OCI-LY1 (cell line): ENCODE measurements around the gene SGSM1.
A peak's percentile ranks its signal among the peaks of the same experiment; 100 is the strongest.

Source experiments
- H2AFZ ChIP-seq: fragments of 200-600 bp; sonication (generic), shearing (Covaris generic); 2 replicates; pipeline ENCODE4 v1.6.0; 2014; ENCODE audit warnings: antibody characterized with exemption, mild to moderate bottlenecking, low read length
- H3F3A ChIP-seq: fragments of 200-600 bp; sonication (generic), shearing (Covaris generic); 2 replicates; pipeline ENCODE4 v1.6.0; 2014; ENCODE audit warnings: mild to moderate bottlenecking, antibody characterized with exemption, low read length, moderate library complexity; ENCODE audit not compliant: insufficient read depth
- H3K27ac ChIP-seq: fragments of 200-600 bp; sonication (generic); 2 replicates; pipeline ENCODE4 v1.5.1; 2014; ENCODE audit warnings: low read length, mixed run types, mild to moderate bottlenecking, low read depth; ENCODE audit not compliant: poor library complexity, severe bottlenecking
- H3K27me3 ChIP-seq: fragments of 200-600 bp; sonication (generic); 2 replicates; pipeline ENCODE4 v1.6.0; 2014; ENCODE audit warnings: antibody characterized with exemption, mild to moderate bottlenecking, low read length, moderate library complexity; ENCODE audit not compliant: insufficient read depth
- H3K36me3 ChIP-seq: fragments of 200-600 bp; sonication (generic); 2 replicates; pipeline ENCODE4 v1.6.1; 2014; ENCODE audit warnings: mild to moderate bottlenecking, antibody characterized with exemption, low read length, moderate library complexity, mixed read lengths; ENCODE audit not compliant: insufficient read depth
- H3K4me1 ChIP-seq: fragments of 200-600 bp; sonication (generic); 2 replicates; pipeline ENCODE4 v1.5.1; 2014; ENCODE audit warnings: mild to moderate bottlenecking, low read length, moderate library complexity; ENCODE audit not compliant: insufficient read depth, severe bottlenecking
- H3K4me2 ChIP-seq: fragments of 200-600 bp; sonication (generic), shearing (Covaris generic); 2 replicates; pipeline ENCODE4 v1.6.1; 2014; ENCODE audit warnings: low read length
- H3K4me3 ChIP-seq: fragments of 200-600 bp; sonication (generic); 2 replicates; pipeline ENCODE4 v1.5.1; 2014; ENCODE audit warnings: low read length, low read depth, mild to moderate bottlenecking, mixed read lengths; ENCODE audit not compliant: poor library complexity, severe bottlenecking
- H3K79me2 ChIP-seq: fragments of 200-600 bp; shearing (Covaris generic); 2 replicates; pipeline ENCODE4 v1.6.1; 2016; ENCODE audit warnings: mixed run types, low read length, mixed read lengths; ENCODE audit not compliant: insufficient read depth
- H3K9ac ChIP-seq: fragments of 200-600 bp; sonication (generic), shearing (Covaris generic); 2 replicates; pipeline ENCODE4 v1.6.1; 2014; ENCODE audit warnings: mild to moderate bottlenecking, low read length, mixed read lengths
- H3K9me2 ChIP-seq: fragments of 200-600 bp; sonication (generic), shearing (Covaris generic); 2 replicates; pipeline ENCODE4 v1.6.1; 2014; ENCODE audit warnings: low read depth, mild to moderate bottlenecking, low read length, mixed read lengths
- H3K9me3 ChIP-seq: fragments of 200-600 bp; shearing (Covaris generic); 2 replicates; pipeline ENCODE4 v1.6.1; 2014; ENCODE audit warnings: low read length, mixed read lengths
- H4K20me1 ChIP-seq: fragments of 200-600 bp; sonication (generic), shearing (Covaris generic); 2 replicates; pipeline ENCODE4 v1.6.0; 2016; ENCODE audit warnings: mild to moderate bottlenecking, low read length; ENCODE audit not compliant: insufficient read depth
- EZH2 ChIP-seq: fragments of 200-600 bp; sonication (generic), shearing (Covaris generic); IDR thresholded peaks from 2 replicates; pipeline ENCODE4 v1.8.0; 2017; ENCODE audit warnings: borderline replicate concordance, mixed run types, mild to moderate bottlenecking, antibody characterized with exemption, low read length, moderate library complexity, mixed read lengths
- TF ChIP-seq, protein P1 (sequence below): fragments of 200-600 bp; sonication (generic), shearing (Covaris generic); IDR thresholded peaks from 2 replicates; pipeline ENCODE4 v1.5.1; 2017; ENCODE audit warnings: mild to moderate bottlenecking, antibody characterized with exemption, low read length, moderate library complexity, mixed read lengths

SGSM1 gene

DNA sequence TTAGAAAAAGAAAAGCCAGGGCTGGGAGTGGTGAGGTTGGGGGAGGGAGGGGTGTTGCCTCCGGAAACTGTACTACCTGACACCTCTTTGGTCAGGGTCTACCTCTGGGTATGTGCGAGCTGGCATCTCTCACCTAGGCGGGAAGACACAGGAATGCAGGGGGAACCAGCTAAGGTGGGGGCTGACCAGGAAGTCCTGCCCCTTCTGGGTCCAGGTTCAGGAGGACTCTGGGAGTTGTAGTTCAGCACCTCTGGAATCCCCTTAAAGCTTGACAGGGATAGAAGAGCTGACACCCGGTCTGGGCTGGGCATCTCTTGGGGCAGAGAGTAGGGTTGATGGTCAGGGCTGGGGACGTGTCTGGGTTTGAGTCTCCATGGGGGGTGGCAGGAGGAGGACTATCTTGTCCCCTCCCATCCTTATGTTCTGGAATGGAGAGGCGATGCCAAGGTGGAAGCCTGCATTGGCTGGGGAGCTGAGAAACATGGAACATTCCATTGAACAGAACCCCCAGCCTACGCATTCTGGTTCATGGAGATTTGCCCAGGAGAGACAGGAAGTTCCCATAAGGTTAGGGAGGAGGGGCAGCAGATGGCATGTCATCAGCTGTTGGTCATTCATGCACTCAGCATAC is 144.4 kb downstream of the SGSM1 start:
- no peak overlapping the region for H2AFZ ChIP-seq
- no peaks in the 10 kb centered on the region for H3K79me2 ChIP-seq
- H3K4me2 ChIP-seq: no peak overlapping the region
- H3K4me1 ChIP-seq: no peaks in the 10 kb centered on the region
- no peak overlapping the region for H3K9ac ChIP-seq
- no peaks in the 10 kb centered on the region for H3K36me3 ChIP-seq
- no peaks in the 10 kb centered on the region for H3F3A ChIP-seq
- H3K9me2 ChIP-seq: no peaks in the 10 kb centered on the region
- H3K27ac ChIP-seq: no peak overlapping the region
- no peaks in the 10 kb centered on the region for H3K9me3 ChIP-seq
- no peak for TF ChIP-seq EZH2
- TF ChIP-seq, protein P1, sequence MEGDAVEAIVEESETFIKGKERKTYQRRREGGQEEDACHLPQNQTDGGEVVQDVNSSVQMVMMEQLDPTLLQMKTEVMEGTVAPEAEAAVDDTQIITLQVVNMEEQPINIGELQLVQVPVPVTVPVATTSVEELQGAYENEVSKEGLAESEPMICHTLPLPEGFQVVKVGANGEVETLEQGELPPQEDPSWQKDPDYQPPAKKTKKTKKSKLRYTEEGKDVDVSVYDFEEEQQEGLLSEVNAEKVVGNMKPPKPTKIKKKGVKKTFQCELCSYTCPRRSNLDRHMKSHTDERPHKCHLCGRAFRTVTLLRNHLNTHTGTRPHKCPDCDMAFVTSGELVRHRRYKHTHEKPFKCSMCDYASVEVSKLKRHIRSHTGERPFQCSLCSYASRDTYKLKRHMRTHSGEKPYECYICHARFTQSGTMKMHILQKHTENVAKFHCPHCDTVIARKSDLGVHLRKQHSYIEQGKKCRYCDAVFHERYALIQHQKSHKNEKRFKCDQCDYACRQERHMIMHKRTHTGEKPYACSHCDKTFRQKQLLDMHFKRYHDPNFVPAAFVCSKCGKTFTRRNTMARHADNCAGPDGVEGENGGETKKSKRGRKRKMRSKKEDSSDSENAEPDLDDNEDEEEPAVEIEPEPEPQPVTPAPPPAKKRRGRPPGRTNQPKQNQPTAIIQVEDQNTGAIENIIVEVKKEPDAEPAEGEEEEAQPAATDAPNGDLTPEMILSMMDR: no peak
- no peak overlapping the region for H3K4me3 ChIP-seq
- H3K27me3 ChIP-seq: no peaks in the 10 kb centered on the region
- no peaks in the 10 kb centered on the region for H4K20me1 ChIP-seq

DNA sequence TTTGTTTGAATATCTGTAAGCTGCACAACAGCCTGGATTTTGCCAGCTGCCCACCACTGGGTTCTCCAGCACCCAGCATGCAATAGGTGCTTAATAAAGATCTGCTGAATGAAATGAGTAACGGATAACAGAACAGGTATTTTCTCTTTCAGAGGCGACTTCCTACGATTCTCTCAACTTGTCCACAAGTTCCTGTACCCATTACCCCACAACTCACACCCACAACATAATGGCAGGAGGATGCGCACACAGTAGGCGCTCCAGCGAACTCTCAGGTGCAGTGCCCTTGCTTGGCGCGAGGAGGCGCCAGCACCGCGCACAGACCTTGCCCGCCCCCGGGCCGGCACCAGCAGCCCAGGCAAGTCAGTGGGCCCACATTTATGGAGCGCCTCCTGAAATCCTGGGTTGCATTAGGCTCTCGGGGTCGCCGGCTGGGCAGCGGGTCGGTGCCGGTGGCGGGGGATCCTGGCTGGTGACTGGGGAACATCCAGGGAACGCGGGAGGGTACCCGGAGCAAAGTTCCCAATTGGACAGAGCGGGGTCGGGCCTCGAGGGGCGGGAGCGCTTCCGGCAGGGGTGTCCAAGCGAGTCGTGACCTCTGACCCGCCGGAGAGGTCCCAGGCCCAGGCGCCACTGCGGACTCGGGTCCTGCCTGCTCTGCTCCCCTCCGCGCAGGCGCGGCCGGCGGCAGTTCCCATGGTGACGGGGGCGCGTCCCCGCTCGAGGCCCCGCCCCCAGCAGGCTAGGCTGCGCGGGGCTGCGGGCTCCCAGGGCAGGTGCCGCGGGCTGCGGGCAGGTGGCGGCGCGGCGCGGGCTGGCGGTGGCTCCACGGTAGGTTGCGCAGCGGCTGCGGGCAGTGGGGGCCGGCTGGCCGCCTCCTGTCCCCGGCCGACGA is 146.2 kb downstream of the SGSM1 start, which contains the start of gene KIAA1671:
TSS of gene KIAA1671 (plus strand) at position 775 of the 895 bp plus-strand sequence. CDS start 75,284 bp downstream, outside the sequence.
- no peaks in the 10 kb centered on the region for H3K9me3 ChIP-seq
- no peaks in the 10 kb centered on the region for H3F3A ChIP-seq
- no peak within 1 kb of the TSS for H3K4me3 ChIP-seq
- TF ChIP-seq, protein P1: peak; percentile 17; the same call in 1 of the 2 replicates
- TF ChIP-seq EZH2: no peak
- H3K4me1 ChIP-seq: no peaks in the 10 kb centered on the region
- H3K27me3 ChIP-seq: no peaks in the 10 kb centered on the region
- no peak within 1 kb of the TSS for H2AFZ ChIP-seq
- no peak within 1 kb of the TSS for H3K27ac ChIP-seq
- H3K9ac ChIP-seq: no peak within 1 kb of the TSS
- H3K9me2 ChIP-seq: no peaks in the 10 kb centered on the region
- no peak within 1 kb of the TSS for H3K4me2 ChIP-seq
- no peaks in the 10 kb centered on the region for H3K79me2 ChIP-seq
- H3K36me3 ChIP-seq: no peaks in the 10 kb centered on the region
- H4K20me1 ChIP-seq: no peaks in the 10 kb centered on the region

DNA sequence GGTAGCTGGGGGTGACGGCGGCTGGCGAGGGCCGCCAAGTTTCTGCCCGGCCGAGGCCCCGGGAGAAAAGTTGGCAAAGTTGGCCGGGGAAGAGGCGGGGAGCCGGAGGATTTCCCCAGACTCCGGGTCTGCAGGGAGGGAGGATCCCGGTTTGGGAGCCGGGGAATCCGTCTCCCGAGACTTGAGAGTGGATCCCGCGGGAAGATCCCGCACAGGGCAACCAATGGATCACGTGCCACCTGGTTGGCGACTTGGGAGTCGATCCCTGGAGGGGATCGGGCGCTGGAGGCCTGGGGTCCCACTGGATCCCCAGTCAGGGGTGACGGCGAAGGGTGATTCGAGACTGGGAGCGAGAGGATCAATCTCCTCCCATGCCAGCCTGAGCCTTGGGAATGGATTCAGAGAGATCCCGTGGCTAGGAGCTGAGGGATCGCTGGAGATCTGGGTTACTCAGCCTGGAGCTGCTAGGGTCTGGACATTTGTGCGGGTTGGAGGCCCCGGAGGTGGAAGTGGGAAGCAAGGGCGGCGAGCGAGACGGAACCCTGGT is 146.9 kb downstream of the SGSM1 start:
- no peak overlapping the region for H3K9ac ChIP-seq
- H3K9me2 ChIP-seq: no peaks in the 10 kb centered on the region
- H3K4me3 ChIP-seq: no peak overlapping the region
- H4K20me1 ChIP-seq: no peaks in the 10 kb centered on the region
- H3F3A ChIP-seq: no peaks in the 10 kb centered on the region
- H3K27me3 ChIP-seq: no peaks in the 10 kb centered on the region
- H3K36me3 ChIP-seq: no peaks in the 10 kb centered on the region
- H3K9me3 ChIP-seq: no peaks in the 10 kb centered on the region
- no peak overlapping the region for H2AFZ ChIP-seq
- no peak overlapping the region for H3K27ac ChIP-seq
- no peak overlapping the region for H3K4me2 ChIP-seq
- no peaks in the 10 kb centered on the region for H3K79me2 ChIP-seq
- TF ChIP-seq, protein P1: no peak
- no peak for TF ChIP-seq EZH2
- no peaks in the 10 kb centered on the region for H3K4me1 ChIP-seq
